Dermis lymphatic vessel endothelial cell (primary cell): ENCODE measurements around the gene LEUTX. TPM values are rescaled to one million over a fixed set of nuclear protein-coding genes. Genes with fewer than 3 reads are reported as not detected.

Source experiments
- total RNA-seq: library from RNA; depleted of rRNA; stranded (reverse); fragments of >200 nt; gene quantifications from 2 replicates; pipeline ENCODE4 v1.2.1, GENCODE V29; 2014

LEUTX gene
- total RNA-seq: not detected in 2 replicates

DNA sequence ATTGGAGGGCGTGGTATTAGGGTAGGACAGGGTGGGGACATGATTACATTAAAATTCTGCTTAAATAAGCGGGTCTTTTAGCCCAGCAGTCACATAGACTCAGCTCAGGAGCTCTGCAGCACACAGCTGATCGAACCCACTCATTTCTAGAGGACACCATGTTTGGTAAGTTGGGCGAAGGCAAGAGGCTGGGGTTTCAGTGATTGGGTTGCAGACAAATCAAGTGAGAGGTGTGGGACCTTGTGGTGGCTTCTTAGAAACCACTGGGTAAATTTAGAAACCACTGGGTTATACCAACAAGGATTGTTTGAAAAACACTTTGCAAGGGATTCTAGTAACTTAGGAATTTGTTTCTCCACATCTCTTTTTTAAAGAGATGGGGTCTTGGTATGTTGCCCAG, at the start of gene LEUTX:
Gene LEUTX (plus strand): TSS at position 92 of the 400 bp plus-strand sequence. CDS start 67 bp downstream, at position 159.

DNA sequence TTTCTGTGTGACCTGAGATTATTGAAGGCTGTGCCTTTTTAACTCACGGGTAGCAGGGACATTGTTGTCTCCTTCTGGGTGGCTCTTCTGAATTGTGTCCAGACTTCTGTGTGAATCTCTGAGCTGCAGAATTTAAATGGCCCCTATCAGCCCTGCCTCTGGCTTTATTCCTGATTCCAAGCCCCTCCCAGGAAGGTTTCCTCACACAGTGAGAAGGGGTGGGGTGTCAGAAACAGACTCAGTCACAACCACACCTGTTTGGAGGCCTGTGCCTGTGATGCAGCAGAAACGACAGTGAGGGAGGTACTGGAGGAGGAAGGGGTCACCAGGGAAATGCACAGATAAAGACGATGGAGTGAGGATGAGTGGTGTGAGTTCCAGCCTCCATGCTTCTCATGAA, 40.8 kb upstream of the LEUTX start, which contains the start of gene CLC:
Gene CLC (minus strand): TSS at position 139 of the 400 bp plus-strand sequence. CDS start 77 bp downstream, at position 62.

GRCh38 chr19:39833464-39834286, 55.0 kb downstream of the LEUTX start, which contains the start of gene DYRK1B:
Gene DYRK1B, minus strand, starts transcription at chr19:39834162. Its CDS starts 2,295 bp downstream, at chr19:39831867.

Other genes with a start within 250 kb of the LEUTX start
- 2.9 and 5.3 TPM in 2 replicates for gene EID2B, start 246.0 kb upstream of the LEUTX start, total RNA-seq
- 13.5 and 15.0 TPM in 2 replicates for gene EID2, start 238.7 kb upstream of the LEUTX start, total RNA-seq
- gene LGALS13, start 176.3 kb upstream of the LEUTX start, total RNA-seq: not detected in 2 replicates
- not detected in 2 replicates for gene LGALS16, start 122.9 kb upstream of the LEUTX start, total RNA-seq
- not detected in 2 replicates for gene LGALS14, start 74.4 kb upstream of the LEUTX start, total RNA-seq
- not detected in 2 replicates for gene CLC, start 40.8 kb upstream of the LEUTX start, total RNA-seq
- gene DYRK1B, start 55.3 kb downstream of the LEUTX start, total RNA-seq: 9.5 and 12.5 TPM in 2 replicates
- gene FBL, start 67.5 kb downstream of the LEUTX start, total RNA-seq: 167 and 209 TPM in 2 replicates
- 0.11 and 0.17 TPM in 2 replicates for gene FCGBP, start 155.8 kb downstream of the LEUTX start, total RNA-seq
- 65.5 and 72.3 TPM in 2 replicates for gene PSMC4, start 192.3 kb downstream of the LEUTX start, total RNA-seq
- gene ZNF546, start 218.2 kb downstream of the LEUTX start, total RNA-seq: 2.9 and 6.0 TPM in 2 replicates